ENCODE measurements around the gene LAMC3.

LAMC3 gene

GRCh38 chr9:131025953-131026858, 17.2 kb downstream of the LAMC3 start:
- H3K4me3 ChIP-seq (ENCODE audit: low read depth, low read length), result no peak overlapping the region
- TF ChIP-seq, protein P1, sequence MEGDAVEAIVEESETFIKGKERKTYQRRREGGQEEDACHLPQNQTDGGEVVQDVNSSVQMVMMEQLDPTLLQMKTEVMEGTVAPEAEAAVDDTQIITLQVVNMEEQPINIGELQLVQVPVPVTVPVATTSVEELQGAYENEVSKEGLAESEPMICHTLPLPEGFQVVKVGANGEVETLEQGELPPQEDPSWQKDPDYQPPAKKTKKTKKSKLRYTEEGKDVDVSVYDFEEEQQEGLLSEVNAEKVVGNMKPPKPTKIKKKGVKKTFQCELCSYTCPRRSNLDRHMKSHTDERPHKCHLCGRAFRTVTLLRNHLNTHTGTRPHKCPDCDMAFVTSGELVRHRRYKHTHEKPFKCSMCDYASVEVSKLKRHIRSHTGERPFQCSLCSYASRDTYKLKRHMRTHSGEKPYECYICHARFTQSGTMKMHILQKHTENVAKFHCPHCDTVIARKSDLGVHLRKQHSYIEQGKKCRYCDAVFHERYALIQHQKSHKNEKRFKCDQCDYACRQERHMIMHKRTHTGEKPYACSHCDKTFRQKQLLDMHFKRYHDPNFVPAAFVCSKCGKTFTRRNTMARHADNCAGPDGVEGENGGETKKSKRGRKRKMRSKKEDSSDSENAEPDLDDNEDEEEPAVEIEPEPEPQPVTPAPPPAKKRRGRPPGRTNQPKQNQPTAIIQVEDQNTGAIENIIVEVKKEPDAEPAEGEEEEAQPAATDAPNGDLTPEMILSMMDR (IDR thresholded peaks at IDR 0.05; ENCODE audit: borderline replicate concordance, insufficient read depth, low read depth, low read length), result no peak

DNA sequence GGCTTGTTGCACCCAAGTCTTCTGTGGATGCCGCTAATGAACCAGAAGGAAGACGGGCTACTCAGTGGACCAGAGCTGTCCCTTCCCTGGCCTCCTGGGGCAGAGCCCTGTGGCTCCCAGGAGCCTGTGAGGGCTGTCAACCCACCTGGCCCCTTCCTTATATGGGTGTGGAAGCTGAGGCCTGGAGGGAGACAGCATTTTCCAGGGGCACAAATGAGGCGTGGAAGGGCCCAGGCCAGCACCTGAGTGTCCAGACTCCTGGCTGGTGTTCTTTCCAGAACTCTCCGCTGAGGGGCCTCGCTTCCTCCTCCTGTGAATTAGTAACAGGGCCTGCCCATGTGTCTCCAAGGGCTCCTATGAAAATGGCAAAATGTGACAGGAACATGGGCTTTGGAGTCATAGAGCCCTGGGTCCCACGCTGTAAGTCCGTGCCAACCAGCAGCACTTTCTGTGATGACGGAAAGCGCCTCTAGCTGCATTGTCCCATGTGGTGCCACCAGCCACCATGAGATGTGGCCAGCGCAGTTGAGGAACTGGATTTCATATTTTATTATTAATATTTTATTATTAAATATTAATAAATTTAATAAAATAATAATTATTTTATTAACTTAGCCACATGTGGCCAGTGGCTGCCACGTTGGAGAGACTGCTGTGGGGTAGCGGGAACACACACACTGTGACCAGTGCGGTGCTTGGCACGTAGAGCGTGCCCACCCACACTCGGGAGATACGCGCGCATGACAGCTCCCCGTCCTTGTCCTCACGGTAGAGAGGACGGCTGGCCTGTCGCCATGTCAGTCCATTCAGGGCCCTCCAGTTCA, 18.3 kb downstream of the LAMC3 start:
- H3K4me3 ChIP-seq (ENCODE audit: low read depth, low read length), result no peak overlapping the region
- TF ChIP-seq, protein P1 (IDR thresholded peaks at IDR 0.05; ENCODE audit: borderline replicate concordance, insufficient read depth, low read depth, low read length), result no peak

- TF ChIP-seq, protein P1 (IDR thresholded peaks at IDR 0.05; ENCODE audit: borderline replicate concordance, insufficient read depth, low read depth, low read length), result no peak
- H3K4me3 ChIP-seq (ENCODE audit: low read depth, low read length), result no peak overlapping the region
Observed at GRCh38 chr9:131027872-131028179, 18.9 kb downstream of the LAMC3 start.

DNA sequence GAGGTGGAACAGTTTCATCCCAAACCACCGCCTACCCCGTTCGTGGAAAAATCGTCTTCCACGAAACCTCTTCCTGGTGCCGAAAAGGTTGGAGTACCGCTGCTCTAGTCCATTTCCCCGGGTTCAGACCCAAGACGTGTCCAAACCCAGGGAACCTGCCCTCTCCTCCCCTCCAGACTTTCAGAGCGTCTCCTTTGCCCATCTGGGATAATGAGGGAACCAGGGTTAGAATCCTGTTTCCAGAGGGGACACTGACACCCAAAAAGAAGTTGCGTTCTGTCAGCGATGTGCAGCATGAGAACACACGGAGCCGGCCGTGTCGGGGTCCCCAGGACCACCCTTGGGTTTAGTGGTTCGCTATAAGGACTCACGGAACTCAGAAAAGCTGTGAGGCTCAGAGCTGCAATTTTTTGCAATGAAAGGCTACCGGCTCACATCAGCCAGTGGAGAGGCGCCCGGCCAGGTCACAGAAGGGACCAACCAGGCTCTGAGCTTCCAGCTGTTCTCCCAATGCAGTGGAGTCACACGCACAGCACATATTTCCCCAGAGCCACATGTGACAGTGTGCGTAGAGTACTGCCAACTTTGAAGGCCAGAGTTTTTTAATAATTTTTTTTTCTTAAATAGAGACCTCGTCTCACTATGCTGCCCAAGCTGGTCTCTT, 19.4 kb downstream of the LAMC3 start:
- H3K4me3 ChIP-seq (ENCODE audit: low read depth, low read length), result no peak overlapping the region
- TF ChIP-seq, protein P1 (IDR thresholded peaks at IDR 0.05; ENCODE audit: borderline replicate concordance, insufficient read depth, low read depth, low read length), result no peak

DNA sequence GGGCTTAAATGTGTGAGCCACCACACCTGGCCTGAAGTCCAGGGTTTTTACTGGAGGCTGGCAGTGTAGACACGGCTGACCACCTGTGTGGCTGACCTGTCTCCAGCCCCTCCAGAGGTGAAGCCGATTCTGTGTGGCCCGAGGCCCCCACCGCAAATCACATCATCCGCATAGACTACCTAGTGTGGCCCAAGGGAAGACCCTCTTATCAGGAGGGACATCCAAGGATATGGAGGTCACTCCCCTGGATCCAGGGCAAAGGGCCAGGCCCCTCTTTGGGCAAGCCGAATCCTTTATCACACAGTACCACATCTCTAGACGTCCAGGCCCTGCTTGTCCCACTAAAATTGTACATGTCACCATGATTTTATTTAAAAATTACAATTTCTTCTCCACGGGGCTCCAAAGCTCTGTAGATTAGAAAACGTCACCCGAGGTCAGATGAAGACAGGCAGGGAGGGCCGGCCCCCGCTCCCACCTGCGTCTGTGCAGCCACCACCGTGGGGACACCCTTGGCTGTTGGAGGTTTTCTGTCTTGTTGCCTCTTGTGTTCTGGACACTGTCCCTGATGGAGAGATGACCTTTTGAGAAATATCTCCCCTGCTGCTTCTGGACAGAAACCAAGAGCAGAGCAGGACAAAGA, 20.1 kb downstream of the LAMC3 start:
- H3K4me3 ChIP-seq (ENCODE audit: low read depth, low read length), result no peak overlapping the region
- TF ChIP-seq, protein P1 (IDR thresholded peaks at IDR 0.05; ENCODE audit: borderline replicate concordance, insufficient read depth, low read depth, low read length), result no peak

DNA sequence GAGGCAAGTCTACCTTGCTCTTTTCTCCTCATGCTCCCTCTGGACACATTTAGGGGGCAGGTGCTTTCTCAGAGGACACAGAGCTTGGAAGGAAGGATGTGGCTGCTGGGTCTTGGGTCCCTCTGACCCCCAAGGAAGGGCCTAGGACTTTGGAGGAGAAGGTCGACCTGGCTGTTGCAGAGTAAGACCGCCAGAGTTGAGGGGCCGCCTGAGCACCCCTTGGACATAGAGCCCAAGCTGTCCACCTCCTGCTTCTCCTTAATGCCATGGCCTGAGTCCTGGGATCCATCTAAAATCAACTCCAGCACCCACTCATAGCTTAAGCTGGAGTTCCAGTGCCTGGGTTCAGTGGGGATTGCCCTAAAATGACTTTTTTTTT, 20.6 kb downstream of the LAMC3 start:
- TF ChIP-seq, protein P1 (IDR thresholded peaks at IDR 0.05; ENCODE audit: borderline replicate concordance, insufficient read depth, low read depth, low read length), result no peak
- no peak overlapping the region for H3K4me3 ChIP-seq (ENCODE audit: low read depth, low read length)
